ENCODE data around the gene ARID3A.
A peak's percentile ranks its signal among the peaks of the same experiment; 100 is the strongest.

Gene ARID3A

GRCh38 chr19:927780-928401 is 2.1 kb downstream of the ARID3A start:
- Histone ChIP-seq H3K4me2 (ENCODE audit: low read depth, low read length, poor library complexity, severe bottlenecking) (peak overlapping the region; percentile 81), H3K79me2 (ENCODE audit: insufficient read depth, low read length) (peaks cover 35% of the 10 kb centered on the region), H3K4me3 (ENCODE audit: low read length, poor library complexity, severe bottlenecking) (peak overlapping the region; percentile 100), H2AFZ (ENCODE audit: low read length) (no peak overlapping the region), H3K9ac (ENCODE audit: low read depth, low read length, poor library complexity, severe bottlenecking) (peak overlapping the region; percentile 98), H3F3A (ENCODE audit: low read depth) (no peaks in the 10 kb centered on the region), H3K9me2 (replicated peaks; ENCODE audit: low read depth, low read length) (no peaks in the 10 kb centered on the region), H3K9me3 (ENCODE audit: insufficient read depth, low read depth, low read length) (no peaks in the 10 kb centered on the region), H3K4me1 (ENCODE audit: insufficient read depth, low read length, poor library complexity, severe bottlenecking) (no peaks in the 10 kb centered on the region), H3K36me3 (ENCODE audit: insufficient read depth, low read length) (peaks cover 4% of the 10 kb centered on the region; the same call in 1 of the 2 replicates), H4K20me1 (ENCODE audit: insufficient read depth, low read length, poor library complexity, severe bottlenecking) (peaks cover 8% of the 10 kb centered on the region), H3K27me3 (ENCODE audit: insufficient read depth, low read length, poor library complexity, severe bottlenecking) (peaks cover 5% of the 10 kb centered on the region)
- TF ChIP-seq EZH2phosphoT487 (IDR thresholded peaks at IDR 0.05; ENCODE audit: borderline replicate concordance) (no peak), CTCF (conservative IDR thresholded peaks at IDR 0.05; ENCODE audit: low read length) (no peak)

GRCh38 chr19:928471-929202 is 2.8 kb downstream of the ARID3A start:
- H3K9me2 ChIP-seq (replicated peaks; ENCODE audit: low read depth, low read length): no peaks in the 10 kb centered on the region
- no peaks in the 10 kb centered on the region for H3K4me1 ChIP-seq (ENCODE audit: insufficient read depth, low read length, poor library complexity, severe bottlenecking)
- peaks cover 4% of the 10 kb centered on the region; the same call in 1 of the 2 replicates for H3K36me3 ChIP-seq (ENCODE audit: insufficient read depth, low read length)
- H2AFZ ChIP-seq (ENCODE audit: low read length): no peak overlapping the region
- no peak overlapping the region for H3K4me3 ChIP-seq (ENCODE audit: low read length, poor library complexity, severe bottlenecking)
- peaks cover 43% of the 10 kb centered on the region for H3K79me2 ChIP-seq (ENCODE audit: insufficient read depth, low read length)
- H3K27me3 ChIP-seq (ENCODE audit: insufficient read depth, low read length, poor library complexity, severe bottlenecking): peaks cover 5% of the 10 kb centered on the region
- peak overlapping the region; percentile 81 for H3K4me2 ChIP-seq (ENCODE audit: low read depth, low read length, poor library complexity, severe bottlenecking)
- no peaks in the 10 kb centered on the region for H3K9me3 ChIP-seq (ENCODE audit: insufficient read depth, low read depth, low read length)
- no peaks in the 10 kb centered on the region for H3F3A ChIP-seq (ENCODE audit: low read depth)
- H3K9ac ChIP-seq (ENCODE audit: low read depth, low read length, poor library complexity, severe bottlenecking): no peak overlapping the region
- peaks cover 8% of the 10 kb centered on the region for H4K20me1 ChIP-seq (ENCODE audit: insufficient read depth, low read length, poor library complexity, severe bottlenecking)
- TF ChIP-seq EZH2phosphoT487 (IDR thresholded peaks at IDR 0.05; ENCODE audit: borderline replicate concordance): no peak
- no peak for TF ChIP-seq CTCF (conservative IDR thresholded peaks at IDR 0.05; ENCODE audit: low read length)

- Histone ChIP-seq H2AFZ (ENCODE audit: low read length) (no peak overlapping the region), H3K4me2 (ENCODE audit: low read depth, low read length, poor library complexity, severe bottlenecking) (no peak overlapping the region), H3K27me3 (ENCODE audit: insufficient read depth, low read length, poor library complexity, severe bottlenecking) (peaks cover 5% of the 10 kb centered on the region), H3K9me2 (replicated peaks; ENCODE audit: low read depth, low read length) (no peaks in the 10 kb centered on the region), H3K36me3 (ENCODE audit: insufficient read depth, low read length) (peaks cover 4% of the 10 kb centered on the region; the same call in 1 of the 2 replicates), H4K20me1 (ENCODE audit: insufficient read depth, low read length, poor library complexity, severe bottlenecking) (peaks cover 11% of the 10 kb centered on the region), H3K79me2 (ENCODE audit: insufficient read depth, low read length) (peaks cover 47% of the 10 kb centered on the region), H3K9me3 (ENCODE audit: insufficient read depth, low read depth, low read length) (no peaks in the 10 kb centered on the region), H3F3A (ENCODE audit: low read depth) (no peaks in the 10 kb centered on the region), H3K4me1 (ENCODE audit: insufficient read depth, low read length, poor library complexity, severe bottlenecking) (no peaks in the 10 kb centered on the region), H3K4me3 (ENCODE audit: low read length, poor library complexity, severe bottlenecking) (no peak overlapping the region), H3K9ac (ENCODE audit: low read depth, low read length, poor library complexity, severe bottlenecking) (no peak overlapping the region)
- TF ChIP-seq CTCF (conservative IDR thresholded peaks at IDR 0.05; ENCODE audit: low read length) (no peak), EZH2phosphoT487 (IDR thresholded peaks at IDR 0.05; ENCODE audit: borderline replicate concordance) (no peak)
These were observed 3.5 kb downstream of the ARID3A start for GRCh38 chr19:929203-929890.

Data from Loucy (cell line).